ENCODE results near the gene JAK1. TPM values are rescaled to one million over a fixed set of nuclear protein-coding genes. Genes with fewer than 3 reads are reported as not detected.
A peak's percentile ranks its signal among the peaks of the same experiment; 100 is the strongest.

JAK1 gene
- total and polyA plus RNA-seq, 9 donors: 49.2 to 69.5 (median 56.2) TPM

DNA sequence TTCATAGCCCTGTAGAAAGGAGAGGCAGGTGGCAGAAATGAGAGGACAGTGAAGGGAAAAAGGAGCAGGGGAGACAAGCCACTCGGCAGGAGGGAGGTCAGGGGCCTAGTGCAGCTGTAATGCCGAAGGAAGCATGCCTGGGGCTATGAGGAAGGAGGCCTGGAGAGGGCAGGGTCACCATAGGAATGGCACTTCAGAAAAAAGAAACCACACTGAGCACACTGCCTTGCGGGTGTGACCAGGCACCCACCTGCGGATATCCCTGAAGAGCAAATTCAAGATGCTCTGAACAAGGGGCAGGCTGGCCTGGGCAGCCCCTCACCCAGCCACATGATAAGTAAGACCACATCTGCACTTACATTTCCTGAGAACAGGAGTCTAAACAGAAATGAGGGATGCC lies 104.7 kb downstream of the JAK1 start:
- Histone ChIP-seq H3K27me3 (ENCODE audit: control insufficient read depth, insufficient read depth, low read length) (no peaks in the 10 kb centered on the region), H3K4me3 (ENCODE audit: low read length) (no peak overlapping the region), H3K27ac (ENCODE audit: low read length) (no peak overlapping the region), H3K9me3 (replicated peaks; ENCODE audit: control insufficient read depth, low read depth, low read length) (no peaks in the 10 kb centered on the region), H3K36me3 (ENCODE audit: control insufficient read depth, insufficient read depth, low read length) (peaks cover 66% of the 10 kb centered on the region), H3K4me1 (ENCODE audit: control insufficient read depth, insufficient read depth, low read length) (no peaks in the 10 kb centered on the region)
- DNase-seq: peak; percentile 37
- 20% methylated on average over 1 of the region's 4 CpGs for WGBS (ENCODE audit: insufficient coverage)

DNA sequence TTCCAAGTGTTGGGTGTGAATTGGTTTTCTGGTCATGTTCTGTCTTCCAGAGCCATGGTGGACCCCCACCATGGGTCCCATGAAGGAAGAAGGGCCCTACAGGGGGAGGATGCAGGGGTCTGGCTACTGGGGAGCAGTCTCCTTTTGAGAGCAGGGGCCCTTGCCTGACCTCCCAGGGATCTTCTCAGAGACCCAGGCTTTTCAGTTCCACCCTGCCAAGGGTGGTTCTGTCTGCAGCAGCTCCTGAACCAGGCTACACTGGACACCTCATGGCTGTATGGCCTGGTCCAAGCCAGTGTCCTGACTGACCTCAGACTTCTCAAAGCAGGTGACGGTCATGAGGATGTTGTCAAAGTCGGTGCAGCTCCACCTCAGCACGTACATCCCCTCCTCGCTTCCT lies 109.0 kb downstream of the JAK1 start:
- Histone ChIP-seq H3K4me1 (ENCODE audit: control insufficient read depth, insufficient read depth, low read length) (no peaks in the 10 kb centered on the region), H3K27me3 (ENCODE audit: control insufficient read depth, insufficient read depth, low read length) (no peaks in the 10 kb centered on the region), H3K9me3 (replicated peaks; ENCODE audit: control insufficient read depth, low read depth, low read length) (no peaks in the 10 kb centered on the region), H3K4me3 (ENCODE audit: low read length) (no peak overlapping the region), H3K27ac (ENCODE audit: low read length) (no peak overlapping the region), H3K36me3 (ENCODE audit: control insufficient read depth, insufficient read depth, low read length) (peaks cover 87% of the 10 kb centered on the region)
- no peak for DNase-seq
- WGBS (ENCODE audit: insufficient coverage): 80% methylated on average over 1 of the region's 4 CpGs

DNA sequence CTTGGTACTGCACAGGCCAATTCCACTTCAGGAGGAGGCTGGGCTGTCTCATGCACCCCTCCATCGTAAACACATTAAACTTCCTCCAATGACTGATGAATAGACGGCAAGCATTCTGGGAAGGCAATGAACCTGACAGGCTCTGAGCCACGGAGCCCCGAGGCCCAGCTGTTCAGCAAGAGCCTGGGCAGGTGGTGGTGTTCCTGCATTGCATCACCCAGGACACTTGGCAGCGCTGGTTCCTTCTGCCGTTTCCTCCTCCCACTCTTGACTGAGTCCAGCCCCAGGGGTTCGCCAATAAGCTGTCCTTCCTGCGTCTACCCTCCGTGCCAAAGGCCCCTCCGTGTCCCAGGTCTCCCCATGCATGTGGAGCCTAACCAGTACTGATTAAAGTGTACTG lies 109.8 kb downstream of the JAK1 start:
- Histone ChIP-seq H3K9me3 (replicated peaks; ENCODE audit: control insufficient read depth, low read depth, low read length) (no peaks in the 10 kb centered on the region), H3K27me3 (ENCODE audit: control insufficient read depth, insufficient read depth, low read length) (no peaks in the 10 kb centered on the region), H3K27ac (ENCODE audit: low read length) (no peak overlapping the region), H3K4me3 (ENCODE audit: low read length) (no peak overlapping the region), H3K36me3 (ENCODE audit: control insufficient read depth, insufficient read depth, low read length) (peaks cover 82% of the 10 kb centered on the region), H3K4me1 (ENCODE audit: control insufficient read depth, insufficient read depth, low read length) (no peaks in the 10 kb centered on the region)
- DNase-seq: no peak
- 35% methylated on average over 6 of the region's 10 CpGs for WGBS (ENCODE audit: insufficient coverage)

DNA sequence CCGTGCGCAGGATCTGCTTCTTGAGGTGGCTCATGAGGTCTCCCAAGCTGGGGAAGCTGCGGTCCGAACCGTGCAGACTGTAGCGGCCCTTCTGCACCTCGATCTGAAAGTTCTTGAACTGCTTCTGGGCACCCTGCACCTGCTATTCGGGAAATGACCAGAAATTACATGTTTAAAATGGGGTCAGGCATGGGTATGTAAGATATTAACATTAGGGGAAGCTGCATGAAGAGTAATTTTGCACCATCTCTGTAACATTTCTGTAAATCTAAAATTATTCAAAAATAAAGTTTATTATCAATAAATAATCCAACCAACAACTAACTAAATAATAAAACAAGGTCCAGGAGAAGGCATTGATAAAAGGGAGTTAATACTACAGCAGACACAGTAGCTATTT lies 110.8 kb downstream of the JAK1 start:
- no peaks in the 10 kb centered on the region for H3K4me1 ChIP-seq (ENCODE audit: control insufficient read depth, insufficient read depth, low read length)
- H3K9me3 ChIP-seq (replicated peaks; ENCODE audit: control insufficient read depth, low read depth, low read length): no peaks in the 10 kb centered on the region
- WGBS (ENCODE audit: insufficient coverage): 96% methylated on average over 7 of the region's 8 CpGs
- H3K4me3 ChIP-seq (ENCODE audit: low read length): no peak overlapping the region
- peaks cover 85% of the 10 kb centered on the region for H3K36me3 ChIP-seq (ENCODE audit: control insufficient read depth, insufficient read depth, low read length)
- no peak for DNase-seq
- no peaks in the 10 kb centered on the region for H3K27me3 ChIP-seq (ENCODE audit: control insufficient read depth, insufficient read depth, low read length)
- H3K27ac ChIP-seq (ENCODE audit: low read length): no peak overlapping the region

DNA sequence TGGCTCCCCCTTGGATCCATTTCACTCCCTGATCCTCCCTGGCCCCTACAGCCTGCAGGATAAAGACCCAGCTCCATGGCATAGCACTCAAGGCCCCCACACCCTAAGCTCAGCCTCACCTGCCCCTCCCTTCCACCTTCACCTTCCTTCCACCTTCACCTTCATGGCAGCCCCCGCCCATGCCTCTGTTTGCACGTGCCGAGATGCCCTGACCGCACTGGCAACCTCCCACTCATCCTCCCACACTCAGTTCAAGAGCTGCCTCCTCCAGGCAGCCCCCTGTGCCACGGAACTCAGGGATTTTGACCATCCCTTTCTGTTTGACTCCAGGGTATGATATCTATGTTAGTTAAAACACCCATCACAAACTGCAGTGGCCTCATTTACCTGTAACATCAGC lies 111.7 kb downstream of the JAK1 start:
- no peak for DNase-seq
- Histone ChIP-seq H3K4me1 (ENCODE audit: control insufficient read depth, insufficient read depth, low read length) (no peaks in the 10 kb centered on the region), H3K27me3 (ENCODE audit: control insufficient read depth, insufficient read depth, low read length) (no peaks in the 10 kb centered on the region), H3K4me3 (ENCODE audit: low read length) (no peak overlapping the region), H3K9me3 (replicated peaks; ENCODE audit: control insufficient read depth, low read depth, low read length) (no peaks in the 10 kb centered on the region), H3K27ac (ENCODE audit: low read length) (no peak overlapping the region), H3K36me3 (ENCODE audit: control insufficient read depth, insufficient read depth, low read length) (peaks cover 89% of the 10 kb centered on the region)
- 93% methylated on average over 3 of the region's 5 CpGs for WGBS (ENCODE audit: insufficient coverage)

DNA sequence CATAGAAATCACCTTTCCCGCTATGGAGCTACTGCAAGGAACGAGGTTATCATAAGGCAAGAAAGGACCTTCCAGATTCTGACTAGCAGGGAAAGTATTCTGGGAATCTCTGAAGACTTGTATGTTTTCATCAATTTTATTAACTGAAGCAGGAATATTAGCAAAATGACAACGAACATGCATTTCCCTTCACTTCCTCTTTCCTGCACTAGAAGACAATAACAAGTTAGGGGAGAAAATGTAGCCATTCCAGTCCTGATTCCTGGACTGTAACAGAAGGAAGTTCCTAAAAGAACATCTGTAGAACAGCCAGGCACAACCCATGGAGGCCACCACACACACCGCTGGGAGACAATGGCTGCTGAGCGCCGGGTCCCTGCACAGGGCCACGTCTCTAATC lies 114.7 kb downstream of the JAK1 start:
- H3K27ac ChIP-seq (ENCODE audit: low read length): no peak overlapping the region
- no peak overlapping the region for H3K4me3 ChIP-seq (ENCODE audit: low read length)
- no peaks in the 10 kb centered on the region for H3K4me1 ChIP-seq (ENCODE audit: control insufficient read depth, insufficient read depth, low read length)
- WGBS (ENCODE audit: insufficient coverage): 70% methylated on average over 4 of the region's 7 CpGs
- no peaks in the 10 kb centered on the region for H3K9me3 ChIP-seq (replicated peaks; ENCODE audit: control insufficient read depth, low read depth, low read length)
- peak; percentile 27 for DNase-seq
- peaks cover 87% of the 10 kb centered on the region for H3K36me3 ChIP-seq (ENCODE audit: control insufficient read depth, insufficient read depth, low read length)
- no peaks in the 10 kb centered on the region for H3K27me3 ChIP-seq (ENCODE audit: control insufficient read depth, insufficient read depth, low read length)

DNA sequence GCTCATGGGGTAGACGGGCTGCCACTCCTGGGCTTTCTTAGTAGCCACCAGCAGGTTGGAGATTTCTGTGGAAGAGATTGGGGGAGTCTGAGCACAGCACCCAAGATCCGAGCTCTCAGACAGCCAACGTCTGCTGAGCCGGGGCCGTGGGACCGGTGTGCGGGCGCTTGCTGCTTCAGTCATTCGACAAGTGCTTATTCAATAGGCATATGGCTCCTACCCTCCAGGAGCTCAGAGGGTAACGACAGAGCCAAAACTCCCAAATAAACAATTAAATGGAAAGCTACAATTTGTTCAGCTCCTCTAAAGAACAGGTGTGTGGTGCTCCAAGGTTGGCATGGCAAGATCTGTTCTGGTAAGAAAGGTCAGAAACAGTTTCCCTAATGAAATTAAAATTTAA lies 115.5 kb downstream of the JAK1 start:
- no peak overlapping the region for H3K27ac ChIP-seq (ENCODE audit: low read length)
- H3K4me1 ChIP-seq (ENCODE audit: control insufficient read depth, insufficient read depth, low read length): no peaks in the 10 kb centered on the region
- WGBS (ENCODE audit: insufficient coverage): 83% methylated on average over 8 of the region's 10 CpGs
- DNase-seq: no peak
- H3K27me3 ChIP-seq (ENCODE audit: control insufficient read depth, insufficient read depth, low read length): no peaks in the 10 kb centered on the region
- no peaks in the 10 kb centered on the region for H3K9me3 ChIP-seq (replicated peaks; ENCODE audit: control insufficient read depth, low read depth, low read length)
- no peak overlapping the region for H3K4me3 ChIP-seq (ENCODE audit: low read length)
- peaks cover 86% of the 10 kb centered on the region for H3K36me3 ChIP-seq (ENCODE audit: control insufficient read depth, insufficient read depth, low read length)

DNA sequence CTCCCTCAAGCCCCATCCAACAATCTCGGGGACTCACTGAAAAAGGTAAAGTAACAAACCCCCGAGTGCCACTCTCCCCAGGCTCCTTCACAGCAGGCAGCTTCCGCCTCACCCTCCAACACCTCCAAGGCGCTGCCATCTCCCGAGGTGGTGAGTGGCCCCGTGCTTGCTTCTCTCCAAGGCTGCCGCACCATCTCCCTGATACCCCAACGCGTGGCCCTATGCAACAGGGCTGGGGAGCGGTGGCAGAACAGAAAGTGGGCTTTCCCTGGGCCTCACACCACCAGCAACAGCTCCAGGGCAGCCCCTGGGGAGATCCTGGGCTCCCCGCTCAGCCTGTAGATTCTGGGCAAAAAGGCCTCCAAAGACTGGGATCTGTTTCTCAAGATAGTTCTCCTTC lies 116.4 kb downstream of the JAK1 start:
- Histone ChIP-seq H3K4me1 (ENCODE audit: control insufficient read depth, insufficient read depth, low read length) (no peaks in the 10 kb centered on the region), H3K9me3 (replicated peaks; ENCODE audit: control insufficient read depth, low read depth, low read length) (no peaks in the 10 kb centered on the region), H3K36me3 (ENCODE audit: control insufficient read depth, insufficient read depth, low read length) (peaks cover 88% of the 10 kb centered on the region), H3K27me3 (ENCODE audit: control insufficient read depth, insufficient read depth, low read length) (no peaks in the 10 kb centered on the region), H3K27ac (ENCODE audit: low read length) (no peak overlapping the region), H3K4me3 (ENCODE audit: low read length) (no peak overlapping the region)
- 89% methylated on average over 10 of the region's 11 CpGs for WGBS (ENCODE audit: insufficient coverage)
- no peak for DNase-seq

DNA sequence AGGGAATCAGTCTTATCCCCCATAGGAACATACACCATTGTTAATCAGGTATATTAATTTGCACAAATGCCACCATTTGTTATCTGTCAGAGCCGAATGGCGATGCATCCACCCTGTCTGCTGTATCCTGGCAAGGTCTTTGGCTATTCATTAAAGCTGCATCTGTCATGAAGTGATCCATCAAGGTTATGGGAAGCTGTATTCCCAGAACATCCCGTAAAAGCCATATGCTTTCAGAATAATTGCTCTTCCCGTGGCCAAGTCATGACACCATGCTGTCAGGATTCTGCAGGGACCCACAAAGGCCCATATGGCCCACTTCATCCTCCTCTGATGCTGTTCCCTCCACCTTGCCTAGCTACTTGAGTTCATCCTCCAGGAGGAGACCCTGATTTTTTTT lies 117.5 kb downstream of the JAK1 start:
- DNase-seq: no peak
- 34% methylated on average over 4 of the region's 4 CpGs for WGBS (ENCODE audit: insufficient coverage)
- Histone ChIP-seq H3K27ac (ENCODE audit: low read length) (no peak overlapping the region), H3K9me3 (replicated peaks; ENCODE audit: control insufficient read depth, low read depth, low read length) (no peaks in the 10 kb centered on the region), H3K4me1 (ENCODE audit: control insufficient read depth, insufficient read depth, low read length) (no peaks in the 10 kb centered on the region), H3K4me3 (ENCODE audit: low read length) (no peak overlapping the region), H3K27me3 (ENCODE audit: control insufficient read depth, insufficient read depth, low read length) (no peaks in the 10 kb centered on the region), H3K36me3 (ENCODE audit: control insufficient read depth, insufficient read depth, low read length) (peaks cover 88% of the 10 kb centered on the region)

DNA sequence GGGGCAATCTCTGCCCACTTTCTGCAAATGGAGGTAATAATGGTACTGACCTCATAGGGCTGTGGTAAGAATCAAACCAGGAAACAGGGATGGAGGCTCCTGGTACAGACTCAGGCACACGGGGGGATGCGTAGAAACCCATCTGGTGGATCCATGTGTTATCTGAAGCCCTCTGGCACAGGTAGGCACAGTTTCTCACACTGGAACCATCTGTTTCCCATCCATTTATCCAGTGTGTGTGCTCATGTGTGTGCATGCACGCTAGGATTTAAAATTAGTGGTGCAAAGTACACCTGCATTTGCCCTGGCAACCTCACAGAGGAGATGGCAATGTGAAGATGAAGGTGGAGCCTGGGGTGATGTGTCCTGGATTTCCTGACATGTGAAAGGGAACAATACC lies 118.2 kb downstream of the JAK1 start:
- H3K36me3 ChIP-seq (ENCODE audit: control insufficient read depth, insufficient read depth, low read length): peaks cover 87% of the 10 kb centered on the region
- WGBS (ENCODE audit: insufficient coverage): 94% methylated on average over 2 of the region's 3 CpGs
- H3K4me1 ChIP-seq (ENCODE audit: control insufficient read depth, insufficient read depth, low read length): no peaks in the 10 kb centered on the region
- H3K4me3 ChIP-seq (ENCODE audit: low read length): no peak overlapping the region
- no peak for DNase-seq
- no peaks in the 10 kb centered on the region for H3K9me3 ChIP-seq (replicated peaks; ENCODE audit: control insufficient read depth, low read depth, low read length)
- H3K27ac ChIP-seq (ENCODE audit: low read length): no peak overlapping the region
- H3K27me3 ChIP-seq (ENCODE audit: control insufficient read depth, insufficient read depth, low read length): no peaks in the 10 kb centered on the region

DNA sequence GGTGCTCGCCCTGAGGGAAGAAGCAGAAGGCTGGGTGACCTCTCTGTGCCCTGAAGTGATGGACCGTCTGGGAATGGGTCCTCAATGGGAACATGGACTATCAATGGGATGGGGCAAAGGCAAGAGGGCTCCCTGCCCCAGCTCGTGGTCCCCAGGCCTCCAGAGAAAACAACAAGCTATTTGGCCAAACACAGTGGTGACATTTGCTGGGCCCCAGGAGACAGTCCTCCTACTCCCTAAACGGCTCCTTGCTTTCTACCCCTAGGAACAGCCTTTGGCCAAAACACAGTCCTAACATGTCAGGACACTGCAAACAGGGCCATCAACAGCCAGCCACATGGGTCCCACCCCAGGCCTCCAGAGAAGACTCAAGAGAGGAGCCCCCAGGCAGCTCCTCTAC lies 118.7 kb downstream of the JAK1 start:
- WGBS (ENCODE audit: insufficient coverage): 67% methylated on average over 3 of the region's 4 CpGs
- peaks cover 87% of the 10 kb centered on the region for H3K36me3 ChIP-seq (ENCODE audit: control insufficient read depth, insufficient read depth, low read length)
- H3K27me3 ChIP-seq (ENCODE audit: control insufficient read depth, insufficient read depth, low read length): no peaks in the 10 kb centered on the region
- no peak overlapping the region for H3K4me3 ChIP-seq (ENCODE audit: low read length)
- H3K4me1 ChIP-seq (ENCODE audit: control insufficient read depth, insufficient read depth, low read length): peaks cover 1% of the 10 kb centered on the region
- H3K9me3 ChIP-seq (replicated peaks; ENCODE audit: control insufficient read depth, low read depth, low read length): no peaks in the 10 kb centered on the region
- no peak for DNase-seq
- no peak overlapping the region for H3K27ac ChIP-seq (ENCODE audit: low read length)
